Fibroblast of villous mesenchyme (primary cell): ENCODE measurements around the gene PPP4R3C. TPM values are rescaled to one million over a fixed set of nuclear protein-coding genes. Genes with fewer than 3 reads are reported as not detected.
"Not testable (repeated sequence)": the region's sequence is repeated elsewhere in the genome, so short reads cannot be mapped to it uniquely, and the experiment has no call there.

ENCODE experiments used
- DNase-seq: peaks from one replicate; pipeline ENCODE4 v3.0.0-alpha.2; 2010; ENCODE audit warnings: low read depth
- H3K4me3 ChIP-seq: 2 replicates; pipeline ENCODE4 v1.5.1; 2011; ENCODE audit warnings: low read depth, mild to moderate bottlenecking, low read length
- CTCF ChIP-seq: IDR thresholded peaks from 2 replicates; pipeline ENCODE4 v1.5.1; 2012; ENCODE audit warnings: low read depth, mild to moderate bottlenecking, low read length; ENCODE audit not compliant: insufficient read depth
- total RNA-seq: library from RNA; depleted of rRNA; stranded (reverse); fragments of >200 nt; gene quantifications from 2 replicates; pipeline ENCODE4 v1.2.3, GENCODE V29; 2012

The PPP4R3C gene
- total RNA-seq, 1 donor: not detected

GRCh38 chrX:27445438-27445837 lies 17.7 kb downstream of the PPP4R3C start:
- no peak for TF ChIP-seq CTCF
- no peak for DNase-seq
- H3K4me3 ChIP-seq: no peak overlapping the region

GRCh38 chrX:27444093-27444908 lies 18.8 kb downstream of the PPP4R3C start:
- no peak for TF ChIP-seq CTCF
- no peak overlapping the region for H3K4me3 ChIP-seq
- peak; percentile 3 for DNase-seq

- not testable (repeated sequence) for DNase-seq, H3K4me3 ChIP-seq
Measured at GRCh38 chrX:27442392-27442791, 20.7 kb downstream of the PPP4R3C start.

GRCh38 chrX:27439771-27440170 lies 23.4 kb downstream of the PPP4R3C start:
- no peak for DNase-seq
- no peak for TF ChIP-seq CTCF

GRCh38 chrX:27438937-27439336 lies 24.2 kb downstream of the PPP4R3C start:
- no peak overlapping the region for H3K4me3 ChIP-seq
- DNase-seq: no peak
- no peak for TF ChIP-seq CTCF

More at GRCh38 chrX:27439771-27440170, 23.4 kb downstream of the PPP4R3C start:
- no peak overlapping the region for H3K4me3 ChIP-seq

GRCh38 chrX:27435031-27435430 lies 28.1 kb downstream of the PPP4R3C start:
- no peak for DNase-seq
- no peak for TF ChIP-seq CTCF
- no peak overlapping the region for H3K4me3 ChIP-seq

Other genes with a start within 250 kb of the PPP4R3C start
- not detected in 2 replicates for gene DCAF8L2, start 127.0 kb upstream of the PPP4R3C start, total RNA-seq